HL-60 (cell line): Measurements from ENCODE around the gene CHMP1A.

Source experiments
- DNase-seq, 2 experiments: peaks; one replicate each; pipeline ENCODE4 v3.0.0-alpha.2; 2010 to 2020; ENCODE audit warnings: low read depth in 1 of 2, low spot score in 1 of 2
- H3K27ac ChIP-seq: fragments of 250-450 bp; sonication (Bioruptor Pico); replicated peaks from 2 replicates; pipeline ENCODE4 v1.5.1; 2020; ENCODE audit warnings: mild to moderate bottlenecking, moderate library complexity
- H3K27me3 ChIP-seq: fragments of 250-450 bp; sonication (Bioruptor Pico); 2 replicates; pipeline ENCODE4 v1.5.1; 2021; ENCODE audit warnings: mild to moderate bottlenecking, moderate library complexity; ENCODE audit not compliant: insufficient read depth, poor library complexity, severe bottlenecking
- H3K4me3 ChIP-seq: replicated peaks from 2 replicates; pipeline ENCODE4 v1.5.1; 2011; ENCODE audit warnings: mild to moderate bottlenecking, control low read depth, low read length; ENCODE audit not compliant: insufficient read depth
- CTCF ChIP-seq: IDR thresholded peaks from one replicate; pipeline ENCODE4 v1.5.1; 2011; ENCODE audit warnings: low read length, control low read depth, inconsistent platforms; ENCODE audit not compliant: insufficient read depth
- GABPA ChIP-seq: IDR thresholded peaks from 2 replicates; pipeline ENCODE4 v1.6.1; 2012; ENCODE audit warnings: low read depth
- POLR2AphosphoS5 ChIP-seq: IDR thresholded peaks from 2 replicates; pipeline ENCODE4 v1.6.1; 2012; ENCODE audit warnings: low read depth
- SPI1 ChIP-seq: IDR thresholded peaks from 2 replicates; pipeline ENCODE4 v1.6.1; 2012; ENCODE audit warnings: low read depth, mild to moderate bottlenecking, borderline replicate concordance
- TF ChIP-seq, protein P1 (sequence below): IDR thresholded peaks from 2 replicates; pipeline ENCODE4 v1.6.1; 2012; ENCODE audit warnings: low read depth; ENCODE audit not compliant: insufficient replicate concordance

The CHMP1A gene

GRCh38 chr16:89658221-89658879, 842 bp upstream of the CHMP1A start:
- Histone ChIP-seq H3K4me3 (peak overlapping the region; percentile 74), H3K27ac (peak overlapping the region; percentile 88), H3K27me3 (no peaks in the 10 kb centered on the region)
- TF ChIP-seq CTCF: no peak
- no peak for DNase-seq

GRCh38 chr16:89656435-89657121, 930 bp downstream of the CHMP1A start:
- Histone ChIP-seq H3K4me3 (peak overlapping the region; percentile 74), H3K27me3 (no peaks in the 10 kb centered on the region), H3K27ac (no peak overlapping the region)
- no peak for TF ChIP-seq SPI1
- no peak for TF ChIP-seq GABPA
- TF ChIP-seq CTCF: no peak
- no peak for TF ChIP-seq POLR2AphosphoS5
- TF ChIP-seq, protein P1, sequence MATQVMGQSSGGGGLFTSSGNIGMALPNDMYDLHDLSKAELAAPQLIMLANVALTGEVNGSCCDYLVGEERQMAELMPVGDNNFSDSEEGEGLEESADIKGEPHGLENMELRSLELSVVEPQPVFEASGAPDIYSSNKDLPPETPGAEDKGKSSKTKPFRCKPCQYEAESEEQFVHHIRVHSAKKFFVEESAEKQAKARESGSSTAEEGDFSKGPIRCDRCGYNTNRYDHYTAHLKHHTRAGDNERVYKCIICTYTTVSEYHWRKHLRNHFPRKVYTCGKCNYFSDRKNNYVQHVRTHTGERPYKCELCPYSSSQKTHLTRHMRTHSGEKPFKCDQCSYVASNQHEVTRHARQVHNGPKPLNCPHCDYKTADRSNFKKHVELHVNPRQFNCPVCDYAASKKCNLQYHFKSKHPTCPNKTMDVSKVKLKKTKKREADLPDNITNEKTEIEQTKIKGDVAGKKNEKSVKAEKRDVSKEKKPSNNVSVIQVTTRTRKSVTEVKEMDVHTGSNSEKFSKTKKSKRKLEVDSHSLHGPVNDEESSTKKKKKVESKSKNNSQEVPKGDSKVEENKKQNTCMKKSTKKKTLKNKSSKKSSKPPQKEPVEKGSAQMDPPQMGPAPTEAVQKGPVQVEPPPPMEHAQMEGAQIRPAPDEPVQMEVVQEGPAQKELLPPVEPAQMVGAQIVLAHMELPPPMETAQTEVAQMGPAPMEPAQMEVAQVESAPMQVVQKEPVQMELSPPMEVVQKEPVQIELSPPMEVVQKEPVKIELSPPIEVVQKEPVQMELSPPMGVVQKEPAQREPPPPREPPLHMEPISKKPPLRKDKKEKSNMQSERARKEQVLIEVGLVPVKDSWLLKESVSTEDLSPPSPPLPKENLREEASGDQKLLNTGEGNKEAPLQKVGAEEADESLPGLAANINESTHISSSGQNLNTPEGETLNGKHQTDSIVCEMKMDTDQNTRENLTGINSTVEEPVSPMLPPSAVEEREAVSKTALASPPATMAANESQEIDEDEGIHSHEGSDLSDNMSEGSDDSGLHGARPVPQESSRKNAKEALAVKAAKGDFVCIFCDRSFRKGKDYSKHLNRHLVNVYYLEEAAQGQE: no peak
- no peak for DNase-seq

GRCh38 chr16:89655062-89655643, 2.4 kb downstream of the CHMP1A start:
- H3K27ac ChIP-seq: no peak overlapping the region

More at GRCh38 chr16:89655062-89655643, 2.4 kb downstream of the CHMP1A start:
- H3K4me3 ChIP-seq: no peak overlapping the region
- H3K27me3 ChIP-seq: no peaks in the 10 kb centered on the region
- DNase-seq: no peak
- no peak for TF ChIP-seq GABPA
- TF ChIP-seq POLR2AphosphoS5: no peak
- TF ChIP-seq, protein P1: no peak
- TF ChIP-seq CTCF: no peak
- TF ChIP-seq SPI1: no peak
